Hematopoietic multipotent progenitor cell treated with erythropoietin and hydrocortisone succinate and interleukin-3 and kit ligand, for 4 days (in vitro differentiated cells): ENCODE results near the gene CNOT2.

Source experiments
- DNase-seq: peaks from one replicate; pipeline ENCODE4 v3.0.0-alpha.2; 2015

The CNOT2 gene

DNA sequence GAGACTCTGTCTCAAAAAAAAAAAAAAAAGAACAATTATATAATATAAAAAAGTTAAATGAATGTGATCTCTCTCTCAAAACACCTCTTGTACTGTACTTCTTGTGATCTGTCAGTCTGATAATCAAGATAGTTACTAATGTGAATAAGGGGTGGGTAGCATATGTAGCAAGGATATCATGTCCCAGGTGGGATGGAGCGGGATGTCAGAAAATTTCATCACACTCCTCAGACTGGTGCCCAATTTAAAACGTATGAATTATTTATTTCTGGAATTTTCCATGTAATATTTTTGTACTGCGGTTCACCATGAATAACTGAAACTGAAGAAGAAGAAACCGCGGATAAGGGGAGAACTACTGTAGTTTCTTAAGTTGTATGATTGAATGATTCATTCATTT, 11.0 kb downstream of the CNOT2 start:
- no peak for DNase-seq

DNA sequence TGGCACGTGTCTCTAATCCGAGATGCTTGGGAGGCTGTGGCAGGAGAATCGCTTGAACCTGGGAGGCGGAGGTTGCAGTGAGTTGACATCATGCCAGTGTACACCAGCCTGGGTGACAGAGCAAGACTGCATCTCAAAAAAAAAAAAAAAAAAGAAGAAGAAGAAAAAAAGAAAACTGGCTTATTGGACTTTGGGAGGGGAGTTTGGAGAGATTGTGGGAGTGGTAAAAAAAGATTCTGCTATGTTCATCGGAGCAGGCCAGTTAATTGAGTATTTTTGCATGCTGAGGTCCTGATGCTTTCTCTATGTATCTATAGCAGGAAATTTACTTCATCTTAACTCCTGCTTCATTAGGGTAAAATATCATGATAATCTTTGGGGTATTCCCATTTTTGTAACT, 11.6 kb downstream of the CNOT2 start:
- DNase-seq, result no peak

DNA sequence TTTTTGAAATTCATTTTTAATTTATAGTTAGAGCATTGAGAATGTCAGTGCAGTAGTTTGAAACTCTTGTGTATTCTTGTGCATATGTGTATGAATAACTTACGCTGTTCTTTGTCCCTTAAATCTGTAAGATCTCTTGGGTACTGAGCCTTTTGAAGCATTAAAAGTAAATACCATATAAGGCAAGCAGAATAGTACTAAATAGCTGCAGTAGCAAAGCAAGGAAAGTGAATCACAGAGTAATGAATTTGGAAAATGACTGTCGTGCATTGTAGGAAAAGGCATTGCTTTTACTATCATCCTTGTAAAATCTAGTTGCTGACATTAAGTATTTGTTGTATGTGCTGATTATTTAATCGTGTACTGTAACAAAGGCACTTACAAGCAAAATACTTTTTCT, 12.1 kb downstream of the CNOT2 start:
- DNase-seq, result no peak

DNA sequence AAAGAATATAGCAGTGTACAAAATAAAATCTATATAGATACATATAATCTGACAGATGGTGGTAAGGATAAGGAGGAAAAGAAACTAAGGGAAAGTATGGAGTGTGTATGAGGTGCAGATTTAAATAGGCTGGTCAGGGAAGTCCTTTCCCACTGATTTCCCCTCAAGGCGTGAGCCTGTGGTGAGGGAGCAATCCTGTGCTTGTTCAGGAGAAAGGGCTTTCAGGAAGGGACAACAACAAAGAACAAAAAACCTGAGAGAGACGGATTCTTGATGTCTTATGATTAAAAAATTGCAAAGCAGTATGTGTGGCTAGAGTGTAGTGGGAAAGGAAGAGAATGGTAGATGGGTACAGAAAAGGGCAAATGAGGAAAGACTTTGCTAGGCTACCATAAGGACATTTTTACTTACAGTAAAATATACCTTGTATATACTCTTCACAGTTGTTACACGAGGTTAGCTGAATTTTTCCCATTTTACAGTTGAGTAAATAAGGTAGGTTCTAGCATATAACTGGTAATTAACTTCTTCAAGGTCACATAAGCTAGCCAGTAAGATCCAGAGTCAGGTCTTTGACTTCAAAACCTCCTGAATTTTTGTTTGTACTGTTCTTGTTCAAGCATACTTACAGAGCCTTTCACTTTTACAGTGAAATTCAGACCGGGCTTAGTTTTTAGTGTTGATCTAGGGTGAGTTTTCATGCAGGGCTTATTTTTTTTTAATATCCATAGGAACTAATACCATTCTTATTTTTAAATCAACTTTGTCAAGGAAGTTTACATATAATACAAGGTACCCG, 15.6 kb downstream of the CNOT2 start:
- DNase-seq, result no peak

DNA sequence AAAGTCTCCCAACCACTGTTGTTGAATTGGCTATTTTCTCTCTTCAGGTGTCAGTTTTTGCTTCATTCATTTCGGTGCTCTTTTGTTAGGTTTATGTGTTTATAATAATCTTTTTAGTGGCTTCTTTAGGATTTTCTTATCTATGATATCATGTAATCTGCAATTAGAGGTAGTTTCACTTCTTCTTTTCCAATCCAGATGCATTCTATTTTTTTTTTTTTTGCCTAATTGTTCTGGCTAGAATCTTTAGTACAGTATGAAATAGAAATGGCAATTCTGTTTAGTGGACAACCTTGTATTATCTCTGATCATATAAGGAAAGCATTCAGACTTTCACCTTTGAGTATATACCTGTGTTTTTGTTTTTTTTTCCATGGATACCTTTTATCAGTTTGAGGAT, 17.4 kb downstream of the CNOT2 start:
- DNase-seq, result no peak

DNA sequence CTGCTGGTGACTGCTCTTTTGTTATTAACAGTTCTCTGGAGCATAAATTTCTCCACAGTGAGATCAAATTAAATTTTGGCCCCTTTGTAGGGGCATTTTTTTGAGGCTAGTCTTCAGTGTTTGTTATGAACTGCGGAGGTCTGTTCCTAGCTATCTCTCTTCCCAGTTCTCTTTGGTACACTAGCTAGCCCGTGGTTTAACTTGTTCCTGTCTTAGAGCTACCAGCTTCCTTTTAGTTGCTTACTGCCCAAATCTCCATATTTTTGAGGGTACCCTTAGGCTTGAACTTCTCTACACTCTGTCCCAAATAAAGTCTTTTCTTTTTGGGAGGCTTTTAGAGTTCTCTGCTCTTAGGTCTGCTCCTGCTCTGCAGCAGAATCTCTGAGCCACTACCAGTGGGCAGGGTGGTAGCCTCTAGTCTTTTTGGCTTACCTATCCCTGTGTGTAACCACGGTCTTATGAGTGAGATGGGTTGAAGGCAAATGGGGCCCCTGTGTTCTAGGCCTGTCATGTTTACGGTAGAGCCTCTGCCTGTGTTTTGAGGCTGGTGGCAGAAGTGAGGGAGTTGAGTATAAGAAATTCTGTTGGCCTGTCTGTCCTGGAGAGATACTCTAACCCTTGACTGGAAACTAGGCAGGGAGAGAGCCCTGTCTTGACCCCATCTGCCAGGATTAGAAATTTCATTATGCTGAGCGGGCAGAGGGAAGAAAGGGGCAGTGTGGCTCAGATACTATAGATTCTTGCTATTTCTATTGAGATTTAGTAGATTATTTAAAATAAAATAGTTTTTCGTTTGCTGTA, 21.0 kb downstream of the CNOT2 start:
- DNase-seq, result peak; percentile 31

DNA sequence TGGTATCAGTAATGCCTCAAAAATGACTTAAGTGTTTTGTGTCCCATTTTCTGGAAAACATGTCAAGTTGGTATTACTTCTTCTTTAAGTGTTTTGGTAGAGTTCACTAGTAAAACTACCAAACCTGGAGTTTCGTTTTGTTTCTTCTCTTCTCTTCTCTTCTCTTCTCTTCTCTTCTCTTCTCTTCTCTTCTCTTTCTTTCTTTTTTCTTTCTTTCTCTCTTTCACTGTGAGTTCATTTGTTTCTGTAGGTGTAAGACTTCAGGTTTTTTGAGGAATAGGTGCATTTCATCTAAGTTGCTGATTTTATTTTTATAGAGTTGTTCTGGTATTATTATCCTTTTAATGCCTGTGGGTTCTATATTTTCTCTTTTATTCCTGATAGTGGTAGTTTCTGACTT, 21.9 kb downstream of the CNOT2 start:
- DNase-seq, result no peak

DNA sequence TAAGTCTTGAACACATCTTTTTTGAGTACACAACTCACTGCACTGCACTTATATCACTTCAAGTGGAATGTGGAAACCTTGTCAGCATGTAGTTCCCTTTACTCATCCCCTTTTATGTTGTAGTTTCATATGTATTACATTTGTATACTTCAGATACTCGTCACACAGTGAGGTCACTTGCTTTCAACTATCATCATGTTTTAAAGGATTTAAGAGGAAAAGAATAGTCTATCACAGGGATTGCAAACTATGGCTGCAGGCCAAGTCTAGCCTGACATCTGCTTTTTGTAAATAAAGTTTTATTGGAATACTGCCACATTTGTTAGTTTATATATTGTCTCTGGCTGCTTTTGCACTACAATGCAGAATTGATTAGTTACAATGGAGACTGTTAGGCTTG, 24.3 kb downstream of the CNOT2 start:
- DNase-seq, result no peak

DNA sequence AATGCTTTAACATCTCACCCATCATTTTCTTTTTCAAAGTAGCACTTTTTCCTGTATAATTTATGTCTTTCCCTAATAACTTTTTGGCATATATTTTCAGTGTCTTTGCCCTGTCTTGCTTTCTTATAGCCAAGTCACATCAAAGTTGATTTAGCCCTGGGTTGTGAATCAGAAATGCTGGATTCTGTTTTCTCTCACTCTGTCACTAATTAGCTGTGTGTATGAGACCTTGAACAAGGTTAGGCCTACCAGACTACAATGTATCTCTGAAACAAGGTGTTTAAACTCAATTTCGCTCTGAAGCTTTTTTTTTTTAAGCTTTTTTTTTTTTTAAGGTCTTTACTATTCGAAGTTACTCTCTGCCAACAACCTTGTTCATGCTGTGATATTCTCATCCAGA, 25.7 kb downstream of the CNOT2 start:
- DNase-seq, result no peak

DNA sequence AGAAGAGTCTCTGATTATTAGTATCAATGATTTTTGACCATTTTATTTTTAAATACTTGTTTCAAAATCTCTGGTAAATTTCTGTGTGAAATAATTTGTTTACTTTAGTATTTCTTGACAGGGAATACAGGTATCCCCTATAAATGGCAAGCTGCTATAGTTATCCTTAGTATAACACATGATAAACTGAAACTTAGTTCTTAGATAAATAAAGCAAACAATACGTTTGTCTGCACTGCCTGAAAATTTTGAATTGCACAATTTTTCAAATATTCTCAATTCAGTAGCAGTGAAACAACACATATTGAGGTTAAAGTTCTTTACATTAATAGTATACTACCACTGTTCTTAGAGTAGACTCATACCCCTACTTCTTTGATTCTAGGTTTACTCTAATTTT, 26.9 kb downstream of the CNOT2 start:
- DNase-seq, result no peak

DNA sequence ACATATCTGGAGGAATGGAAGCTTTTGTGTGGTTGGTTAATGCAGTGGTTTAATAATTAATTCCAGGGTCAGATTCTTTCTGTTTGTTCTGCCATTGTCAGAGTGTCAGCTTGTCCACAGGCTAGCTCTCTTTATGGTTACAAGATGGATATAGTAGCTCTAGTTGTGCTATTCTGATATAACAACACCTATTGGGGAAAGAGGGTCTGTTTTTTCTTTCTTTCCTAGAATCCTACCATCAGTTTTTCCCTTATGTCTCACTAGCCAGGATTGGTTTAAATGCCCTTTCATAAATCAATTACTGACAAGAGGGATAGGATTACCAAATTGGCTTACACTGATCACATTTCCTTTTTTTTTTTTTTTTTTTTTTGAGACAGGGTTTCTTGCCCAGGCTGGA, 27.8 kb downstream of the CNOT2 start:
- DNase-seq, result no peak

DNA sequence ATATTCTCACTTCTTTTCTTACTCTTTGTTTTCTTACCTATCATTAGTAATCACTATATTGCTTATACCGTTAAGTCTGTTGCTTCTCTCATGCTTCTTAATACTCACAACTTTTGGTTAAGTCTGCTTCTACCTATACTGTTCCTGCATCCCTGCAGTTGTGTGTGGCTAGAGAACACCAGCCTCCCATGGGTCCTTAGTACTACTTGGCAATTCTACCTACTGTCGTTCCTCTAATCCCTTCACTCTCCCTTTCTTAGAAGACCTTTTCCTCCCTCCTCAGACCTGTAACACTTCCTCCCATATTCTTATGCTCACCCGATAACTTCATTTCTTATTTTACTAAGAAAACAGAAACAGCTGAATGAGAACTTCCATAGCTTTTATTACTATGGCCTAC, 29.3 kb downstream of the CNOT2 start:
- no peak for DNase-seq

DNA sequence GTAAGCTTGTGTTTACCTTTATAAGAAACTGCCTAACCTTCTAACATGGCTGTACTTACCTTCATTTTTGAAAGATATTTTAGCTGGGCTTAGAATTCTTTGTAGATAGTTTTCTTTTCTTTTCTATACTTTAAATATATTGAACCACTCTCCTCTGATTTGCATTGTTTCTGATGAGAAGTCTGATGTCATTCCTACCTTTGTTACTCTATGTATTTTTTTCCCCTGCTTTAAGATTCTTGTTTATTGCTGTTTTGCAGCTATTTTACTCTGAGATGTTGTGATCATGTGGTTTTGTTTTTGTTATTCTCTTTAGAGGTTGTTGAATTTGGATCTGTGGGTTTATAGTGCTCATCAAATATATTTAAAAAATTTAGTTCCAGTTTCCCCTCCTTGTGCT, 31.8 kb downstream of the CNOT2 start:
- no peak for DNase-seq

DNA sequence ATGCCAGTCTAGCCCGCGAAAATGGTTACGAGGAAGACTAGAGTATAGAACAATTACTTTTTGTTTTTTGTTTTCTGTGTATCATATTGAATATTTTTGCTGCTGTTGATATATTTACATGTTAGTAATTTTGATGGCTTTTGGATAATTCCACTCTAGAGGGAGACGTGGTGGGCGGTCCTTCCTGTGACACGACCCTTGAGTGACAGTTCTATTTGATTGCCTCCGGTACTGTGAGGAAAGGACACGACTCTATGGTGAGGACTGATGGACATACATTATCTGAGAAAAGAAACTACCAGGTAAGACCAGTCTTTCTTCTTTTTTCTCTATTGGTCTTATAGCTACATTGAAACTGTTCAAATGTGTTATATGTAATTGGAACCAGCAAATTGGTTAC, 34.7 kb downstream of the CNOT2 start:
- no peak for DNase-seq

DNA sequence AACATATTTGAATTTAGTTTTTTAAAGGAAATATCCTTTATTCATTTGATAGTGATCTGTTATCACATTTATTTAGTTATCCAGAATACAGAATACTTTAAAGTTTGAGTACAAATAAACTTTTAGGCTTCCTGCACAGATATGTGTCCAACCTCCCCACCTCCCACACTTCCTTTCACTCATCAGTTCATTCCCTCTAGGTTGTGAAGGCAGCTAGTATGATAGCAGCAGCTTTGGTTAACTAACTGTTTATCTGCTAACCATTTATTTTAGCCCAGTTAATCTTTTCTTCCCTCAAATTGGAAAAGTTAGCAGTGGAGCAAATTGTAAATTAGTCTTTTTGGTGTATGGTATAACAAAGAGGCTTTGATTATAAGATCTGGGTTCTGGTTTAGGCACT, 35.7 kb downstream of the CNOT2 start:
- DNase-seq, result no peak

DNA sequence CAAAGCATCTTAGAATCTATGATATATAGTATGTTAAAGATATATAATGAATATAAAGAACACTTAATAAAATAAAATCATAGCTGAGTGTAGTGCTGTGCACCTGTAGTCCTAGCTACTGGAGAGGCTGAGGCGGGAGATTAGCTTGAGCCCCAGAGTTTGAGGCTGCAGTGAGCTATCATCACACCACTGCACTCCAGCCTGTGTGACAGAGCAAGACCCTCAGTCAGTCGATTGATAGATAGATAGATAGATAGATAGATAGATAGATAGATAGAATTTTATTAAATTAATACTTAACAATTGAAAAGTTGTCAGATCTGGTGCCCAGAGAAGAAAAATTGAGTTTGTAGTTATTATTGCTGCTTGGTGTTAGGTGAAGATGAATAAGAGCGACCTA, 40.0 kb downstream of the CNOT2 start:
- DNase-seq, result no peak

DNA sequence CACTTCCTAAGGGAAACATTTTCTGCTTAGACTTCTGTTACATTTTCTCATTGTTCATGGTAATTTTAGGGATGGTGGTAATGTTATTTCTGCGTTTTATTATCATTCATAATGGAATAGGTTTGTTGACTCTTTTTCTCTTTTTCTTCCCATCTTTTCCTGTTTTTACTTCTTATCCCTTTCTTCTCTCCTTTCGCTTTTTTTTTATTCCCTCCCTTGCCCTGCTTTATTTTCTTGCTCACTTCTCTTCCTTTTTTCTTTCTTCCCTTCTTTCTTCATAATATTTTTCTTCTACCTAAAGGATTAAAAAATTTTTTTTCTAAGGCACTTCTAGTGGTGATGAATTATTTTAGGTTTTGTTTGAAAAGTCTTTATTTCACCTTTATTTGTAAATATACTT, 45.6 kb downstream of the CNOT2 start:
- DNase-seq, result no peak

DNA sequence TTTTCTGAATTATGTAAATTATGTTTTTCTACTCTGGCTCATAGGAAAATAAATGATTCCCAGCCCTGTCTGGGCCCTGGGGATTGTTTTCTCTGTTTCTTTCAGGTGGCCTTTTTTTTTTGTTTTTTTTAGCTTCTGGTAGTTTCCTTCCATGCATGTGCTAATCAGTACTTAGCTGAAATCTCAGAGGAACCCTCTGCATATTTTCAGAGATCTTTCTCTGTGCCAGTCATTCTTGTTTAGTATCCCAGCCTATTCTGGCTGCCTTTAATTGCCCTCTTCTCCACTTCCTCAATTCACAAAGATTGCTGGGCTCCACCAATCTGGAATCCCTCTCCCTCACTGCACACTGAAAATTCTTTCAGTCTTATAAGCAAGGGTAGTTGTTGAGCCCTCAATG, 46.9 kb downstream of the CNOT2 start:
- peak; percentile 13 for DNase-seq

DNA sequence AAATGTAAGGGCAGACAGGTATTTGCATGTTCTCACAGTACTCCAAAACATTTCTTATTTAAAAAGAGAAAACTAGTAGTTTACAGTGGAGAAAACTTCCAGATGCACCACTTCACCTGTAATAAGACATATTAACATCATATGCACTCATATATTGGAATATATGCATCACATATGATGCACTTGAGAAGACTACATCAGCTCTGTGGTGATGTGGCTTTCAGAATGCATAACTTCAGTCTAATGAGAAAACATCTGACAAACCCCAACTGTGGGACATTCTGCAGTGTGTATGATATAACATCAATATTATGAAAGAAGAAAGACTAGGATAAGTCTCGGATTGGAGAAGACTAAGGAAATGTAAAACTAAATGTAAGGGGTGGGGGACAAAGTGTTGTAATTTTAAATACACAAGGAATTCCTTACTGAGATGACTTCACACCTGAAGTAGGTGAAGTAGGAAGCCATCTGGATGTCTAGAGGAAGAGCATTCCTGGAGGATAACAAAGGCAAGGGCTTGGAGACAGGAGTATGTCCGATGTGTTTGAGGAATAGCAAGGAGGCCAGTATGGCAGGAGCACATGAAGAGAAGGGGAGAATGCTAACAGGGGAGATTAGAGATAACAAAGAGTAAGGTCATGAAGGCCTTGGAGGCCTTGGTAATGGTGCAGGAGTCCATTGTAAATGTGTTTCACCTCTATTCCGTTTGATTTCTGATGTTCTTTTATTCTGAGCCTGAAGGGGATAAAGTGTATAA, 49.0 kb downstream of the CNOT2 start:
- no peak for DNase-seq

DNA sequence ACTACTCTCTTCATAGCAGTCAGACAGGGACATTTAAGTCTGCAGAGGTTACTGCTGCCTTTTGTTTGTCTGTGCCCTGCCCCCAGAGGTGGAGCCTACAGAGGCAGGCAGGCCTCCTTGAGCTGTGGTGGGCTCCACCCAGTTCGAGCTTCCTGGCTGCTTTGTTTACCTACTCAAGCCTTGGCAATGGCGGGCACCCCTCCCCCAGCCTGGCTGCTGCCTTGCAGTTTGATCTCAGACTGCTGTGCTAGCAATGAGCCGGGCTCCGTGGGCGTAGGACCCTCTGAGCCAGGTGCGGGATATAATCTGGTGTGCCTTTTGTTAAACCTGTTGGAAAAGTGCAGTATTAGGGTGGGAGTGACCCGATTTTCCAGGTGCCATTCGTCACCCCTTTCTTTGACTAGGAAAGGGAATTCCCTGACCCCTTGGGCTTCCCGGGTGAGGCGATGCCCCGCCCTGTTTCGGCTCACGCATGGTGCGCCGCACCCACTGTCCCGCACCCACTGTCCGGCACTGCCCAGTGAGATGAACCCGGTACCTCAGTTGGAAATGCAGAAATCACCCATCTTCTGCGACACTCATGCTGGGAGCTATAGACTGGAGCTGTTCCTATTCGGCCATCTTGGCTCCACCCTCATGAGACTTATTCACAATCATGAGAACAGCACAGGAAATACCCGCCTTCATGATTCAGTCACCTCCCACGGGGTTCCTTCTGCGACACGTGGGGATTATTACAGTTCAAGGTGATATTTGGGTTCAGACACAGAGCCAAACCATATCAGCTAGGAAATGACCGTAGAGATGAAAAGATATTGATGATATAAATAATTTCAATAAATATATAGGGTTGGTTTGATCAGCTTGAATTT, 61.7 kb downstream of the CNOT2 start:
- DNase-seq, result peak; percentile 7

DNA sequence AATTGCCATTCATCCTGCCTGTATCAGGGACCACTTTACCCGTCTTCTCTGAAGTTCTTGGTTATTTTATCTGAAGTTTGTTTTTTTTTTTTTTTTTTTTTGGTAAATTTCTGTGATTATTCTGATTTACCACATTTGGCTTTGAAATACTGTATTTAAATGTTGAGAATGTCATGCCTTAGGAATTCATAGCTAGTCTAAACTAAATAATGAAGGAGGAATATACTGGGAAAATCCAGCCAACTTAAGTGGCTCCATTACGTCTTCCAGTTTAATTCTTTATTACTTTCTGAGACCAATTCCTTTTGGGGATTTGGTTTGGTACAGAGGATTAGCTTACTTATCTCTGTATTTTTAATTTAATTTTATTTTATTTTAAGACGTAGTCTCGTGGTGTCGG, 62.6 kb downstream of the CNOT2 start:
- DNase-seq, result no peak

DNA sequence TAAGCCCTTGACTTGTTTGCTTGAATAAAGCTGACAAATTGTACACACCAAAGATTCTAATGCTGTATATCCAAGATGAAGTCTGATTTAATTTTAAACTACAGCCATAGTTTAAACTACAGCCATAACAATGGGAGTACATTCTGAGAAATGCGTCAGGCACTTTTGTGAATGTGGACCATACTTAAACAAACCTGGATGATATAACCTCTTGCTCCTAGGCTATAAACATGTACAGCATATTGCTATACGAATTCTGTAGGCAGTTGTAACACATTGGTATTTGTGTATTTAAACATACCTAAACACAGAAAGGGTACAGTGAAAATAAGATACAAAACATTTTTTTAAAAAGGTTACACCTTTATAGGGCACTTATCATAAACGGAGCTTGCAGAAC, 63.4 kb downstream of the CNOT2 start:
- DNase-seq, result no peak

DNA sequence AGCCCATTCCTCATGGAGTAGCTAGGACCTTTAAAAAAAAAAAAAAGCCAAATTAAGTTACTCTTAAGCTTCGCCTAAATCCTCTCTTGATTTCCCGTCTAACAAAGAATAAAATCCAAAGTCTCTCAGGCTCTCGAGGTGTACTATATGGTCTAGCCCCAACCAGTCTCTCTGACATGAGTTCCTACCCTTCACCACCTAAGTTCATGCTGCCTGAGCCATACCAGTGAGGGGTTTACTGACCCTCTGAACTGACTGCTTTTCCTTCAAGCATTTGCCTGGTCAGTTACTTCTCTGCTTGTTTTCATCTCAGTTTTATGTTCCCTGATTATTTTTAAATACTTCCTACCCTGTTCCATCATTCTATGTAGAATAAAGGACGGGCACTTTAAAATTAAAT, 64.6 kb downstream of the CNOT2 start:
- no peak for DNase-seq
